Testis (tissue), 2 donors: ENCODE data around the gene ZGPAT.

Experiments used
- POLR2A ChIP-seq: fragments of 450-650 bp; IDR thresholded peaks from one replicate; pipeline ENCODE4 v1.6.1; 2017; ENCODE audit warnings: antibody characterized with exemption, mild to moderate bottlenecking, moderate library complexity
- TF ChIP-seq, protein P1 (sequence below), 3 experiments: fragments of 450-650 bp in 2 of 3; fragments of 200-600 bp in 1 of 3; sonication (generic) in 1 of 3; IDR thresholded peaks; one replicate each; pipeline ENCODE4 v1.5.1; 2016 to 2019; ENCODE audit warnings: antibody characterized with exemption in 3 of 3, mild to moderate bottlenecking in 2 of 3, moderate library complexity in 1 of 3

DNA sequence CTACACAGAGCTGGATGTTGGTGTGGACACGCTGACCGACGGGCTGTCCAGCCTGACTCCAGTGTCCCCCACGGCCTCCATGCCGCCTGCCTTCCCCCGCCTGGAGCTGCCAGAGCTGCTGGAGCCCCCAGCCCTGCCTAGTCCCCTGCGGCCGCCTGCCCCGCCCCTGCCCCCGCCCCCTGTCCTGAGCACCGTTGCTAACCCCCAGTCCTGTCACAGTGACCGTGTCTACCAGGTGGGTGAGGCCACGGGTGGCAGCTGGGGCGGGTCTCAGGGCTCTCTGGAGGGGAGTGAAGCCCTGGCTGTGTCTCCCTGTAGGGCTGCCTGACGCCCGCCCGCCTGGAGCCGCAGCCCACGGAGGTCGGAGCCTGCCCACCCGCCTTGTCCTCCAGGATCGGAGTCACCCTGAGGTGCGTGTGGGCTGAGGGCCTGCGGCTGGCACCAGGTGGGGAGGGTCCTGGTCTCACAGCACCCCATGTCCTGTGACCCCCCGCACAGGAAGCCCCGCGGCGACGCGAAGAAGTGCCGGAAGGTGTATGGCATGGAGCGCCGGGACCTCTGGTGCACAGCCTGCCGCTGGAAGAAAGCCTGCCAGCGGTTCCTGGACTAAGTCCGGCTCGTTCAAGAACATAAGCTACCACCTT, 34.7 kb downstream of the ZGPAT start:
- no peak for TF ChIP-seq POLR2A
- TF ChIP-seq, protein P1, sequence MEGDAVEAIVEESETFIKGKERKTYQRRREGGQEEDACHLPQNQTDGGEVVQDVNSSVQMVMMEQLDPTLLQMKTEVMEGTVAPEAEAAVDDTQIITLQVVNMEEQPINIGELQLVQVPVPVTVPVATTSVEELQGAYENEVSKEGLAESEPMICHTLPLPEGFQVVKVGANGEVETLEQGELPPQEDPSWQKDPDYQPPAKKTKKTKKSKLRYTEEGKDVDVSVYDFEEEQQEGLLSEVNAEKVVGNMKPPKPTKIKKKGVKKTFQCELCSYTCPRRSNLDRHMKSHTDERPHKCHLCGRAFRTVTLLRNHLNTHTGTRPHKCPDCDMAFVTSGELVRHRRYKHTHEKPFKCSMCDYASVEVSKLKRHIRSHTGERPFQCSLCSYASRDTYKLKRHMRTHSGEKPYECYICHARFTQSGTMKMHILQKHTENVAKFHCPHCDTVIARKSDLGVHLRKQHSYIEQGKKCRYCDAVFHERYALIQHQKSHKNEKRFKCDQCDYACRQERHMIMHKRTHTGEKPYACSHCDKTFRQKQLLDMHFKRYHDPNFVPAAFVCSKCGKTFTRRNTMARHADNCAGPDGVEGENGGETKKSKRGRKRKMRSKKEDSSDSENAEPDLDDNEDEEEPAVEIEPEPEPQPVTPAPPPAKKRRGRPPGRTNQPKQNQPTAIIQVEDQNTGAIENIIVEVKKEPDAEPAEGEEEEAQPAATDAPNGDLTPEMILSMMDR (IDR thresholded peaks at IDR 0.05), result no peak
